T-cell (primary cell): ENCODE data around the gene SPTAN1. TPM values are rescaled to one million over a fixed set of nuclear protein-coding genes. Genes with fewer than 3 reads are reported as not detected.
"Not testable (repeated sequence)": the region's sequence is repeated elsewhere in the genome, so short reads cannot be mapped to it uniquely, and the experiment has no call there.

Experiments used
- ATAC-seq, 4 experiments: fragments of 200-7000 bp in 3 of 4; fragments of 150-1000 bp in 1 of 4; cut with Tn5 transposase; replicated peaks in 1 of 4; 1 replicate in 3 of 4; 2 replicates in 1 of 4; pipeline ENCODE4 v1.10.0; 2021; ENCODE audit warnings: moderate library complexity in 3 of 4, mild to moderate bottlenecking in 2 of 4, moderate number of reproducible peaks in 1 of 4
- CTCF ChIA-PET, 2 donors: fragments of 300-600 bp; sonication (Branson Sonifier 250); formaldehyde crosslinking; loops; one replicate each; lab custom pipeline; 2022; ENCODE audit warnings: antibody characterized with exemption in 2 of 2; lab: Charles Lee
- POLR2A ChIA-PET, 2 donors: fragments of 300-600 bp; sonication (Branson Sonifier 250); formaldehyde crosslinking; loops; one replicate each; lab custom pipeline; 2022; ENCODE audit warnings: antibody characterized with exemption in 2 of 2; lab: Charles Lee
- DNase-seq, 35 experiments: peaks; one replicate each; pipeline versions ENCODE4 v3.0.0 to v3.0.0-alpha.2; 2013 to 2023
- H3K27ac ChIP-seq: one replicate; pipeline ENCODE4 v1.5.1; 2013; ENCODE audit warnings: low read length
- H3K27me3 ChIP-seq, 2 experiments: replicated peaks in 1 of 2; 1 replicate in 1 of 2; 2 replicates in 1 of 2; pipeline versions ENCODE4 v1.6.1 to v1.7.0; 2013; ENCODE audit warnings: low read length in 1 of 2, mixed read lengths in 1 of 2; ENCODE audit not compliant: control insufficient read depth in 2 of 2, insufficient read depth in 2 of 2; ENCODE audit errors: extremely low read depth in 1 of 2
- H3K36me3 ChIP-seq, 2 donors: 1 replicate in 1 of 2; 2 replicates in 1 of 2; pipeline versions ENCODE4 v1.6.1 to v1.7.0; 2013; ENCODE audit warnings: low read length in 1 of 2; ENCODE audit not compliant: control insufficient read depth in 2 of 2, insufficient read depth in 1 of 2; ENCODE audit errors: extremely low read depth in 1 of 2
- H3K4me1 ChIP-seq, 2 experiments: 1 replicate in 1 of 2; 2 replicates in 1 of 2; pipeline versions ENCODE4 v1.6.1 to v1.7.0; 2013; ENCODE audit warnings: low read length in 2 of 2, mixed read lengths in 1 of 2; ENCODE audit not compliant: insufficient read depth in 2 of 2, control insufficient read depth in 1 of 2; ENCODE audit errors: extremely low read depth in 1 of 2
- H3K4me3 ChIP-seq, 2 donors: 1 replicate in 1 of 2; 2 replicates in 1 of 2; pipeline versions ENCODE4 v1.5.1 to v1.7.0; 2013; ENCODE audit warnings: mild to moderate bottlenecking in 2 of 2, low read length in 1 of 2, moderate library complexity in 1 of 2; ENCODE audit not compliant: control insufficient read depth in 1 of 2; ENCODE audit errors: extremely low read depth in 1 of 2
- H3K9me3 ChIP-seq: 2 replicates; pipeline ENCODE4 v1.7.0; 2013
- H3K27ac Mint-ChIP-seq, 2 donors: one replicate each; pipeline ENCODE4 v1.8.0; 2020 to 2021; ENCODE audit warnings: mild to moderate bottlenecking in 2 of 2, mixed read lengths in 2 of 2
- H3K27me3 Mint-ChIP-seq, 2 donors: one replicate each; pipeline ENCODE4 v1.8.0; 2021 to 2022; ENCODE audit warnings: mixed read lengths in 2 of 2
- H3K36me3 Mint-ChIP-seq: one replicate; pipeline ENCODE4 v1.8.0; 2021; ENCODE audit warnings: mixed read lengths
- H3K4me1 Mint-ChIP-seq, 3 donors: one replicate each; pipeline ENCODE4 v1.8.0; 2020 to 2022; ENCODE audit warnings: mixed read lengths in 3 of 3, mild to moderate bottlenecking in 1 of 3
- H3K4me3 Mint-ChIP-seq, 3 donors: one replicate each; pipeline ENCODE4 v1.8.0; 2020 to 2022; ENCODE audit warnings: mild to moderate bottlenecking in 3 of 3, mixed read lengths in 3 of 3, moderate library complexity in 3 of 3
- H3K9me3 Mint-ChIP-seq, 3 donors: one replicate each; pipeline ENCODE4 v1.8.0; 2020 to 2022; ENCODE audit warnings: mixed read lengths in 3 of 3
- WGBS: methylation state at CpG from one replicate; pipeline ENCODE4 v1.1.5; 2013; ENCODE audit warnings: missing lambda C conversion rate; ENCODE audit not compliant: insufficient coverage; 5-methylcytosine and 5-hydroxymethylcytosine counted together
- total RNA-seq, 35 experiments: library from RNA in 6 of 35; stranded (reverse) in 6 of 35; fragments of 120-200 nt in 1 of 35; gene quantifications; one replicate each; pipeline versions ENCODE4 v1.2.1 to v1.2.4 and lab custom pipeline; 2013 to 2026

The SPTAN1 gene
- total RNA-seq, 5 donors from 2014 or later (not counting 1 experiment from before 2014, with no cell fraction given) = 446 to 594 (median 461) TPM

- peaks cover 68% of the 10 kb centered on the region for H3K36me3 Mint-ChIP-seq
- CTCF ChIA-PET = interaction anchor here in 1 of 2 donors (0.7 kb wide), 1 partner anchor 44 kb away, joined by 6 read pairs; no protein-coding TSS in a partner anchor
- H3K27ac Mint-ChIP-seq = not testable (repeated sequence)
Observed at GRCh38 chr9:128585155-128585554, 32.8 kb downstream of the SPTAN1 start.

GRCh38 chr9:128586934-128587333 is 34.5 kb downstream of the SPTAN1 start:
- DNase-seq, POLR2A ChIA-PET, H3K27me3 Mint-ChIP-seq, H3K9me3 Mint-ChIP-seq, H3K27me3 ChIP-seq, H3K9me3 ChIP-seq, CTCF ChIA-PET, H3K4me3 ChIP-seq, H3K27ac ChIP-seq: not testable (repeated sequence)
- Mint-ChIP-seq H3K4me1 (peaks cover 7 to 16% (median 10%) of the 10 kb centered on the region in 3 donors), H3K4me3 (peak overlapping the region in 1 of 3 donors; percentile 13), H3K36me3 (peaks cover 64% of the 10 kb centered on the region), H3K27ac (peak overlapping the region; percentile 86 to 88)
- 81% methylated on average over 8 of the region's 11 CpGs for WGBS
- Histone ChIP-seq H3K36me3 (peaks cover 12 to 92% of the 10 kb centered on the region in 2 donors), H3K4me1 (peaks cover 2 to 14% of the 10 kb centered on the region in 2 experiments)
- ATAC-seq = peak in 1 of 4 experiments; percentile 2

More at GRCh38 chr9:128585155-128585554, 32.8 kb downstream of the SPTAN1 start:
- not testable (repeated sequence) for DNase-seq, H3K9me3 Mint-ChIP-seq, H3K27me3 ChIP-seq, H3K27ac ChIP-seq, H3K4me3 Mint-ChIP-seq, H3K27me3 Mint-ChIP-seq, ATAC-seq, H3K9me3 ChIP-seq, H3K4me3 ChIP-seq
- H3K4me1 ChIP-seq = peaks cover 2 to 14% of the 10 kb centered on the region in 2 experiments
- peaks cover 12 to 93% of the 10 kb centered on the region in 2 donors for H3K36me3 ChIP-seq
- H3K4me1 Mint-ChIP-seq = peaks cover 7 to 16% (median 10%) of the 10 kb centered on the region in 3 donors
- POLR2A ChIA-PET = interaction anchor here in 1 of 2 donors (0.5 kb wide), 1 partner anchor 376 kb away, joined by 4 read pairs; no protein-coding TSS in a partner anchor
- WGBS = no CpG with 5 or more reads among the region's 8 CpGs

- 6% methylated on average over 6 of the region's 6 CpGs for WGBS
- Mint-ChIP-seq H3K9me3 (no peaks in the 10 kb centered on the region), H3K4me3 (peak overlapping the region in 1 of 3 donors; percentile 13), H3K27me3 (no peaks in the 10 kb centered on the region), H3K27ac (peak overlapping the region; percentile 86 to 88), H3K36me3 (peaks cover 61% of the 10 kb centered on the region), H3K4me1 (peaks cover 7 to 16% (median 10%) of the 10 kb centered on the region in 3 donors)
- H3K27me3 ChIP-seq = no peaks in the 10 kb centered on the region
- H3K36me3 ChIP-seq = peaks cover 9 to 92% of the 10 kb centered on the region in 2 donors
- no peak overlapping the region for H3K4me3 ChIP-seq
- H3K27ac ChIP-seq = no peak overlapping the region
- DNase-seq (peak in 34 of 35 experiments; percentile 5 to 77 (median 46)), ATAC-seq (peak; percentile 83 to 99 (median 88))
- ChIA-PET POLR2A (interaction anchor here in 1 of 2 donors (0.6 kb wide), 2 partner anchors 22 to 1021 kb away, joined by 3 read pairs; no protein-coding TSS in a partner anchor), CTCF (no interaction called here)
- H3K9me3 ChIP-seq = no peaks in the 10 kb centered on the region
- peaks cover 2 to 14% of the 10 kb centered on the region in 2 experiments for H3K4me1 ChIP-seq
Observed at GRCh38 chr9:128587453-128587852, 35.1 kb downstream of the SPTAN1 start.

GRCh38 chr9:128588581-128589233 is 36.3 kb downstream of the SPTAN1 start:
- ChIA-PET CTCF (no interaction called here), POLR2A (interaction anchor here in 1 of 2 donors (0.5 kb wide), 1 partner anchor 8 kb away, joined by 3 read pairs; no protein-coding TSS in a partner anchor)
- DNase-seq (no peak), ATAC-seq (no peak)
- Mint-ChIP-seq H3K4me3 (no peak overlapping the region), H3K27me3 (no peaks in the 10 kb centered on the region), H3K27ac (peak overlapping the region; percentile 29 to 43), H3K4me1 (peaks cover 7 to 16% (median 10%) of the 10 kb centered on the region in 3 donors), H3K9me3 (no peaks in the 10 kb centered on the region), H3K36me3 (peaks cover 57% of the 10 kb centered on the region)
- H3K4me3 ChIP-seq = no peak overlapping the region
- 70% methylated on average over 2 of the region's 11 CpGs for WGBS
- peaks cover 12 to 92% of the 10 kb centered on the region in 2 donors for H3K36me3 ChIP-seq
- no peak overlapping the region for H3K27ac ChIP-seq
- H3K9me3 ChIP-seq = no peaks in the 10 kb centered on the region
- no peaks in the 10 kb centered on the region for H3K27me3 ChIP-seq
- H3K4me1 ChIP-seq = peaks cover 2 to 14% of the 10 kb centered on the region in 2 experiments

GRCh38 chr9:128593039-128593438 is 40.7 kb downstream of the SPTAN1 start:
- H3K36me3 ChIP-seq = peaks cover 17 to 88% of the 10 kb centered on the region in 2 donors
- CTCF ChIA-PET = no interaction called here
- H3K27ac ChIP-seq = no peak overlapping the region
- peaks cover under 1 to 2% of the 10 kb centered on the region in 2 experiments for H3K4me1 ChIP-seq
- Mint-ChIP-seq H3K27me3 (no peaks in the 10 kb centered on the region), H3K9me3 (no peaks in the 10 kb centered on the region), H3K36me3 (peaks cover 33% of the 10 kb centered on the region), H3K4me1 (peaks cover 0 to 3% (median 0%) of the 10 kb centered on the region in 3 donors), H3K4me3 (no peak overlapping the region), H3K27ac (no peak overlapping the region)
- POLR2A ChIA-PET = no interaction called here
- no peaks in the 10 kb centered on the region for H3K27me3 ChIP-seq
- 89% methylated on average over 5 of the region's 6 CpGs for WGBS
- H3K4me3 ChIP-seq = no peak overlapping the region
- DNase-seq = no peak
- ATAC-seq = no peak
- no peaks in the 10 kb centered on the region for H3K9me3 ChIP-seq

- ATAC-seq = no peak
- H3K36me3 ChIP-seq = peaks cover 17 to 88% of the 10 kb centered on the region in 2 donors
- H3K9me3 ChIP-seq = no peaks in the 10 kb centered on the region
- CTCF ChIA-PET = interaction anchor here in 1 of 2 donors (0.6 kb wide), 1 partner anchor 11 kb away, joined by 3 read pairs; no protein-coding TSS in a partner anchor
- H3K4me1 ChIP-seq = peaks cover 0 to 2% of the 10 kb centered on the region in 2 experiments
- no peaks in the 10 kb centered on the region for H3K27me3 Mint-ChIP-seq
- H3K4me1 Mint-ChIP-seq = peaks cover 0 to 1% (median 0%) of the 10 kb centered on the region in 3 donors
- no peak for DNase-seq
- no peak overlapping the region for H3K27ac ChIP-seq
- POLR2A ChIA-PET = no interaction called here
- H3K36me3 Mint-ChIP-seq = peaks cover 35% of the 10 kb centered on the region
- no peaks in the 10 kb centered on the region for H3K9me3 Mint-ChIP-seq
- H3K4me3 Mint-ChIP-seq = no peak overlapping the region
- 92% methylated on average over 6 of the region's 9 CpGs for WGBS
- H3K27me3 ChIP-seq = no peaks in the 10 kb centered on the region
- H3K4me3 ChIP-seq = no peak overlapping the region
- no peak overlapping the region for H3K27ac Mint-ChIP-seq
Observed at GRCh38 chr9:128593856-128594255, 41.5 kb downstream of the SPTAN1 start.
